ENCODE results near the gene DLG2. TPM values are rescaled to one million over a fixed set of nuclear protein-coding genes. Genes with fewer than 3 reads are reported as not detected.

DLG2 gene
- total and polyA plus RNA-seq, 2 of the 8 experiments (the other 6 are each of a cell fraction or from before 2014, with no cell fraction given) = 1.7 to 14.3 TPM

DNA sequence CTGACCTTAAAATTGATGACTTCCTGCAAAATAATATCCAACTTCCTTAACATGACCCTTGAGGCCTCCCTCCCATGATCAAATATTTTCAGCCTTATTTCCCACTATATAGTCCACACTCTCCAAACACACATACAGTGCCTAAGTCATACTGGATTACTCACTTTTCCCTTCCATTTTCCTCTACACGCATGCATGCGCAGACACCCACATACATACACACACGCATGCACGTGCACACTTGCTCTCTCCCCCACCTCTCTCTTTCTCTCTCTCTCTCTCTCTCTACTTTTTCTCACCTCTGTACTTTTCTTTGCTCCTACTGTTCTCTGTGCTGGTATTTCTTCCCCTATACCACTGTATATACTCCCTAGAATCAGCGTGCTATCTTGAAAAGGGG is 28.1 kb downstream of the DLG2 start:
- ChIA-PET POLR2A (ENCODE audit: partially characterized antibody) (no interaction called here), CTCF (ENCODE audit: partially characterized antibody) (no interaction called here)
- no peak overlapping the region for H3K14ac ChIP-seq (ENCODE audit: insufficient read length)
- H2BK5ac ChIP-seq (ENCODE audit: low read depth, low read length) = no peak overlapping the region; the same call in 1 of the 2 replicates
- H2BK12ac ChIP-seq (ENCODE audit: low read depth, low read length) = no peak overlapping the region
- no peaks in the 10 kb centered on the region for H4K20me1 ChIP-seq (replicated peaks in 1 of 2; ENCODE audit: control insufficient read depth in 1 of 2, insufficient read depth in 2 of 2, low read length in 2 of 2)
- DNase-seq (ENCODE audit: low read depth in 1 of 2, low spot score in 2 of 2) (no peak), FAIRE-seq (no peak)
- H3K4me1 ChIP-seq (replicated peaks in 1 of 4; ENCODE audit: control insufficient read depth in 3 of 4, insufficient read depth in 4 of 4, low read length in 3 of 4) = peaks cover 0 to 3% (median 0%) of the 10 kb centered on the region in 4 experiments; a peak in 2 of 7 replicates
- no peak for TF ChIP-seq SRF (IDR thresholded peaks at IDR 0.05; ENCODE audit: low read depth, low read length)
- no peak for TF ChIP-seq SAP30 (IDR thresholded peaks at IDR 0.05; ENCODE audit: insufficient read depth, insufficient replicate concordance, low read length)
- TF ChIP-seq RXRA (IDR thresholded peaks at IDR 0.05; ENCODE audit: insufficient read depth, low read depth, low read length) = no peak
- no peak for TF ChIP-seq GABPA (IDR thresholded peaks at IDR 0.05; ENCODE audit: borderline replicate concordance, insufficient read depth, low read length)
- TF ChIP-seq TAF7 (optimal IDR thresholded peaks at IDR 0.05; ENCODE audit: borderline replicate concordance, low read depth, low read length) = no peak
- H3K9ac ChIP-seq (replicated peaks in 1 of 4; ENCODE audit: extremely low read depth in 1 of 4, low read depth in 3 of 4, low read length in 3 of 4) = no peak overlapping the region
- H3K79me1 ChIP-seq (ENCODE audit: low read depth, low read length) = no peaks in the 10 kb centered on the region
- H4K8ac ChIP-seq (ENCODE audit: extremely low read depth, insufficient read depth, low read length) = no peak overlapping the region
- H2BK120ac ChIP-seq (replicated peaks; ENCODE audit: low read depth, low read length) = no peak overlapping the region
- no peak overlapping the region for H3K4me2 ChIP-seq (ENCODE audit: insufficient read depth in 1 of 2, low read depth in 2 of 2, low read length in 2 of 2)
- H4K91ac ChIP-seq (replicated peaks; ENCODE audit: insufficient read length, low read length) = no peak overlapping the region
- H2AFZ ChIP-seq (ENCODE audit: low read length) = no peak overlapping the region
- no peak overlapping the region for H2BK15ac ChIP-seq (ENCODE audit: low read length)
- peaks cover 3% of the 10 kb centered on the region; the same call in 1 of the 2 replicates for H3K23me2 ChIP-seq (ENCODE audit: low read depth, low read length)
- no peak overlapping the region for H2BK20ac ChIP-seq (ENCODE audit: low read length)
- no peak overlapping the region for H3K4ac ChIP-seq (replicated peaks; ENCODE audit: insufficient read length, low read depth, low read length)
- no peak overlapping the region for H3K56ac ChIP-seq (replicated peaks; ENCODE audit: insufficient read length, low read depth, low read length)
- no peak overlapping the region for H3K23ac ChIP-seq (ENCODE audit: insufficient read length)
- no peak overlapping the region for H4K5ac ChIP-seq (ENCODE audit: insufficient read length, low read depth, low read length)
- no peaks in the 10 kb centered on the region for H3K36me3 ChIP-seq (ENCODE audit: control insufficient read depth in 2 of 4, insufficient read depth in 4 of 4, low read length in 3 of 4)
- no peaks in the 10 kb centered on the region for H3K79me2 ChIP-seq (ENCODE audit: control insufficient read depth in 1 of 2, insufficient read depth in 2 of 2, low read length in 2 of 2)
- no peak overlapping the region for H3K4me3 ChIP-seq (ENCODE audit: extremely low read depth in 1 of 4, insufficient read depth in 2 of 4, low read depth in 3 of 4, low read length in 4 of 4)
- WGBS, 2 experiments (ENCODE audit: extremely low coverage in 1 of 2, insufficient coverage in 1 of 2, insufficient read length in 1 of 2, insufficient replicate concordance in 2 of 2, low coverage in 1 of 2, low lambda C conversion rate in 2 of 2, missing lambda C conversion rate in 1 of 2) = 74% methylated on average over 5 of the region's 5 CpGs; no CpG with 5 or more reads in 1 of the 2 experiments
- no peak overlapping the region for H3K18ac ChIP-seq (ENCODE audit: extremely low read depth, low read length)
- no peak overlapping the region; the same call in 1 of the 2 replicates for H2AK5ac ChIP-seq (ENCODE audit: low read depth, low read length)
- no peaks in the 10 kb centered on the region for H3K27me3 ChIP-seq (replicated peaks in 1 of 4; ENCODE audit: control insufficient read depth in 3 of 4, extremely low read depth in 1 of 4, insufficient read depth in 3 of 4, low read length in 3 of 4)
- no peaks in the 10 kb centered on the region for H3K9me3 ChIP-seq (ENCODE audit: insufficient read depth in 2 of 2, low read depth in 1 of 2, low read length in 1 of 2)
- no peak overlapping the region for H3K27ac ChIP-seq (ENCODE audit: low read depth, low read length)
